GM12878 (cell line): ENCODE data around the gene HHLA2. TPM values are rescaled to one million over a fixed set of nuclear protein-coding genes. Genes with fewer than 3 reads are reported as not detected.

Experiments used
- ATAC-seq: fragments of 200-7000 bp; cut with Tn5 transposase; 3 replicates; pipeline ENCODE4 v1.9.1; 2020; ENCODE audit warnings: mild to moderate bottlenecking, moderate library complexity
- BruUV-seq: library from RNA; stranded (reverse); fragments of 400-500 nt; replicated peaks from 2 replicates; lab custom pipeline; 2021; lab: Mats Ljungman, UMichigan
- CTCF ChIA-PET: fragments of 300-600 bp; sonication (Branson Sonifier 250); formaldehyde crosslinking; extraction: SDS; loops from one replicate; lab custom pipeline; 2021; ENCODE audit warnings: inconsistent platforms; lab: Yijun Ruan, JAX
- POLR2A ChIA-PET: fragments of 350-600 bp; formaldehyde crosslinking; extraction: SDS; loops from one replicate; lab custom pipeline; 2021; ENCODE audit warnings: inconsistent platforms; lab: Charles Lee
- RAD21 ChIA-PET: fragments of 300-600 bp; sonication (Branson Sonifier 250); formaldehyde crosslinking; loops from one replicate; lab custom pipeline; 2023; ENCODE audit warnings: antibody characterized with exemption; ENCODE audit not compliant: unreplicated experiment; lab: Charles Lee
- SMC1A ChIA-PET: fragments of 300-600 bp; sonication (Branson Sonifier 250); formaldehyde crosslinking; loops from one replicate; lab custom pipeline; 2023; ENCODE audit not compliant: unreplicated experiment, uncharacterized antibody; lab: Charles Lee
- DNase-seq: peaks from one replicate; pipeline ENCODE4 v3.0.0-alpha.2; 2011; ENCODE audit warnings: low read depth, low spot score
- FAIRE-seq: peaks from 3 replicates; lab custom pipeline; 2011; peaks lifted over from hg19 to GRCh38; lab: Jason Lieb, UNC
- H2AFZ ChIP-seq: 2 replicates; pipeline ENCODE4 v1.6.0; 2011; ENCODE audit warnings: low read depth, low read length, control low read depth; ENCODE audit not compliant: control insufficient read depth
- H3K27ac ChIP-seq: 2 replicates; pipeline ENCODE4 v1.5.1; 2011; ENCODE audit warnings: control low read depth; ENCODE audit not compliant: control insufficient read depth, insufficient read depth
- H3K27me3 ChIP-seq, 2 experiments: replicated peaks in 1 of 2; 2 replicates each; pipeline versions ENCODE4 v1.6.0 to v1.6.1; 2011; ENCODE audit warnings: low read length in 1 of 2; ENCODE audit not compliant: control insufficient read depth in 2 of 2, insufficient read depth in 2 of 2
- H3K36me3 ChIP-seq, 2 experiments: 2 replicates each; pipeline ENCODE4 v1.5.1; 2011; ENCODE audit warnings: low read length in 1 of 2; ENCODE audit not compliant: control insufficient read depth in 2 of 2, insufficient read depth in 2 of 2
- H3K4me1 ChIP-seq: 2 replicates; pipeline ENCODE4 v1.6.1; 2011; ENCODE audit warnings: mild to moderate bottlenecking, low read length, moderate library complexity, mixed read lengths; ENCODE audit not compliant: control insufficient read depth, insufficient read depth
- H3K4me2 ChIP-seq: 2 replicates; pipeline ENCODE4 v1.6.0; 2011; ENCODE audit warnings: control low read depth; ENCODE audit not compliant: control insufficient read depth, insufficient read depth
- H3K4me3 ChIP-seq: fragments of 200-600 bp; sonication (generic); 2 replicates; pipeline ENCODE4 v1.5.1; 2016
- H3K79me2 ChIP-seq: 2 replicates; pipeline ENCODE4 v1.6.0; 2011; ENCODE audit warnings: low read length; ENCODE audit not compliant: control insufficient read depth, insufficient read depth
- H3K9ac ChIP-seq: 2 replicates; pipeline ENCODE4 v1.8.0; 2011; ENCODE audit warnings: low read length, control low read depth, mixed read lengths; ENCODE audit not compliant: control insufficient read depth, insufficient read depth
- H3K9me3 ChIP-seq: replicated peaks from 3 replicates; pipeline ENCODE4 v1.5.1; 2011; ENCODE audit warnings: mild to moderate bottlenecking, low read length; ENCODE audit not compliant: control insufficient read depth, insufficient read depth
- H4K20me1 ChIP-seq: 2 replicates; pipeline ENCODE4 v1.6.0; 2011; ENCODE audit not compliant: control insufficient read depth, insufficient read depth
- ASH2L ChIP-seq: fragments of 300-600, 200-600 bp; sonication (generic); IDR thresholded peaks from 2 replicates; pipeline ENCODE4 v1.6.1; 2017; ENCODE audit warnings: low read depth, mild to moderate bottlenecking, borderline replicate concordance
- CEBPZ ChIP-seq: fragments of 150-350 bp; IDR thresholded peaks from 2 replicates; pipeline ENCODE4 v1.6.1; 2016; ENCODE audit warnings: low read depth, low read length
- CHD2 ChIP-seq: IDR thresholded peaks from 2 replicates; pipeline ENCODE4 v1.6.1; 2011; ENCODE audit warnings: low read depth, low read length, improper control_type of control experiment, borderline replicate concordance
- DPF2 ChIP-seq: fragments of 450-650 bp; IDR thresholded peaks from 2 replicates; pipeline ENCODE4 v1.6.1; 2017; ENCODE audit warnings: mild to moderate bottlenecking
- ETV6 ChIP-seq, 2 experiments: fragments of 450-650 bp in 1 of 2; IDR thresholded peaks in 1 of 2; conservative IDR thresholded peaks in 1 of 2; 2 replicates each; pipeline ENCODE4 v1.6.1; 2014; ENCODE audit warnings: antibody characterized with exemption in 1 of 2, borderline replicate concordance in 1 of 2, low read depth in 1 of 2, mild to moderate bottlenecking in 1 of 2, moderate library complexity in 1 of 2
- FOXM1 ChIP-seq: IDR thresholded peaks from 2 replicates; pipeline ENCODE4 v1.6.1; 2012; ENCODE audit warnings: low read depth, mild to moderate bottlenecking, inconsistent platforms, low read length, moderate library complexity
- HDGF ChIP-seq: fragments of 450-650 bp; IDR thresholded peaks from 2 replicates; pipeline ENCODE4 v1.6.1; 2016; ENCODE audit warnings: antibody characterized with exemption
- JUNB ChIP-seq: IDR thresholded peaks from 2 replicates; pipeline ENCODE4 v1.6.1; 2016; ENCODE audit warnings: antibody characterized with exemption, mild to moderate bottlenecking
- KAT2A ChIP-seq: conservative IDR thresholded peaks from 2 replicates; pipeline ENCODE4 v1.6.1; 2011; ENCODE audit warnings: low read depth, low read length; ENCODE audit not compliant: control insufficient read depth
- MYC ChIP-seq: IDR thresholded peaks from 2 replicates; pipeline ENCODE4 v1.6.1; 2011; ENCODE audit warnings: mild to moderate bottlenecking, low read length, moderate library complexity, inconsistent platforms; ENCODE audit not compliant: insufficient read depth, insufficient replicate concordance, insufficient read length, severe bottlenecking
- NFYA ChIP-seq: IDR thresholded peaks from 2 replicates; pipeline ENCODE4 v1.6.1; 2011; ENCODE audit warnings: low read depth, mild to moderate bottlenecking, low read length, improper control_type of control experiment, borderline replicate concordance
- POLR2A ChIP-seq: IDR thresholded peaks from 2 replicates; pipeline ENCODE4 v1.6.1; 2011; ENCODE audit warnings: low read depth, mild to moderate bottlenecking, low read length
- RFX5 ChIP-seq: IDR thresholded peaks from 2 replicates; pipeline ENCODE4 v1.6.1; 2011; ENCODE audit warnings: low read depth, low read length, improper control_type of control experiment
- SMAD1 ChIP-seq: fragments of 450-650 bp; IDR thresholded peaks from 2 replicates; pipeline ENCODE4 v1.6.1; 2018; ENCODE audit warnings: mild to moderate bottlenecking, low read depth; ENCODE audit not compliant: partially characterized antibody
- TAF1 ChIP-seq: IDR thresholded peaks from 2 replicates; pipeline ENCODE4 v1.6.1; 2011; ENCODE audit warnings: mild to moderate bottlenecking, low read depth, low read length, borderline replicate concordance
- TCF7 ChIP-seq: IDR thresholded peaks from 2 replicates; pipeline ENCODE4 v1.6.1; 2014; ENCODE audit warnings: antibody characterized with exemption, borderline replicate concordance
- WGBS: methylation state at CpG from one replicate; pipeline ENCODE4 v1.1.6; 2016; ENCODE audit warnings: low lambda C conversion rate; ENCODE audit not compliant: insufficient replicate concordance, insufficient coverage; ENCODE audit errors: missing lambda C conversion rate; 5-methylcytosine and 5-hydroxymethylcytosine counted together
- in situ Hi-C: fragments of 300-500 bp; cut with MboI; formaldehyde crosslinking; loops from 9 replicates; pipeline ENCODE4 v1.14.3; 2018; ENCODE audit warnings: mixed read lengths
- intact Hi-C: fragments of 100-400 bp; cut with micrococcal nuclease; formaldehyde crosslinking; loops from one replicate; pipeline ENCODE4 v1.14.2; 2022; ENCODE audit not compliant: unreplicated experiment
- polyA plus RNA-seq, 11 experiments: library from polyadenylated mRNA; depleted of rRNA in 4 of 11; unstranded in 6 of 11; stranded (reverse) in 5 of 11; fragments of >200 nt; fragmentation: Nextera tagmentation in 4 of 11; fragmentation: Illumina TruSeq in 1 of 11; extraction: Ambion mirVana in 4 of 11; extraction: Trizol in 1 of 11; gene quantifications; 1 replicate in 1 of 11; 2 replicates in 10 of 11; pipeline versions ENCODE4 v1.2.1 to v1.2.3, GENCODE V29; 2011 to 2016; ENCODE audit warnings: inconsistent platforms in 2 of 11, missing spikeins in 2 of 11, low read depth in 1 of 11
- total RNA-seq, 4 experiments: library from RNA; depleted of rRNA in 3 of 4; stranded (reverse); fragments of >200 nt in 3 of 4; fragmentation: Illumina TruSeq in 1 of 4; extraction: Trizol in 1 of 4; gene quantifications; 2 replicates each; pipeline versions ENCODE4 v1.2.1 to v1.2.3, GENCODE V29; 2013 to 2021
- TF ChIP-seq, protein P1 (sequence below): fragments of 450-650 bp; IDR thresholded peaks from 2 replicates; pipeline ENCODE4 v1.6.1; 2017; ENCODE audit warnings: antibody characterized with exemption, mild to moderate bottlenecking, moderate library complexity

Gene HHLA2
- total and polyA plus RNA-seq, 10 of the 15 experiments (the other 5 are each of a cell fraction or from before 2014, with no cell fraction given), result 0.11 to 1.3 (median 0.28) TPM; not detected in 1

GRCh38 chr3:108285176-108285575, 11.2 kb upstream of the HHLA2 start:
- no peaks in the 10 kb centered on the region for H3K4me1 ChIP-seq
- no peak overlapping the region for H3K27ac ChIP-seq
- ATAC-seq (no peak), FAIRE-seq (no peak), DNase-seq (no peak)
- intact Hi-C loops (no loop called here), in situ Hi-C loops (no loop called here)
- ChIA-PET POLR2A (no interaction called here), SMC1A (interaction anchor here (0.7 kb wide), 1 partner anchor 33 kb away, joined by 3 read pairs; no protein-coding TSS in a partner anchor), CTCF (no interaction called here), RAD21 (no interaction called here)
- no peaks in the 10 kb centered on the region for H3K27me3 ChIP-seq
- H3K36me3 ChIP-seq, result no peaks in the 10 kb centered on the region
- no peak overlapping the region for H3K4me3 ChIP-seq
- TF ChIP-seq TAF1 (no peak), ETV6 (conservative IDR thresholded peaks at IDR 0.05 in 1 of 2, IDR thresholded peaks at IDR 0.05 in 1 of 2; ENCODE audit: borderline replicate concordance in 1 of 2, low read depth in 1 of 2) (no peak), KAT2A (no peak), ASH2L (no peak), POLR2A (no peak), JUNB (no peak), CEBPZ (no peak), SMAD1 (no peak), NFYA (no peak), DPF2 (no peak), MYC (no peak), HDGF (no peak), RFX5 (no peak), TCF7 (no peak), CHD2 (no peak), FOXM1 (no peak)
- TF ChIP-seq, protein P1, sequence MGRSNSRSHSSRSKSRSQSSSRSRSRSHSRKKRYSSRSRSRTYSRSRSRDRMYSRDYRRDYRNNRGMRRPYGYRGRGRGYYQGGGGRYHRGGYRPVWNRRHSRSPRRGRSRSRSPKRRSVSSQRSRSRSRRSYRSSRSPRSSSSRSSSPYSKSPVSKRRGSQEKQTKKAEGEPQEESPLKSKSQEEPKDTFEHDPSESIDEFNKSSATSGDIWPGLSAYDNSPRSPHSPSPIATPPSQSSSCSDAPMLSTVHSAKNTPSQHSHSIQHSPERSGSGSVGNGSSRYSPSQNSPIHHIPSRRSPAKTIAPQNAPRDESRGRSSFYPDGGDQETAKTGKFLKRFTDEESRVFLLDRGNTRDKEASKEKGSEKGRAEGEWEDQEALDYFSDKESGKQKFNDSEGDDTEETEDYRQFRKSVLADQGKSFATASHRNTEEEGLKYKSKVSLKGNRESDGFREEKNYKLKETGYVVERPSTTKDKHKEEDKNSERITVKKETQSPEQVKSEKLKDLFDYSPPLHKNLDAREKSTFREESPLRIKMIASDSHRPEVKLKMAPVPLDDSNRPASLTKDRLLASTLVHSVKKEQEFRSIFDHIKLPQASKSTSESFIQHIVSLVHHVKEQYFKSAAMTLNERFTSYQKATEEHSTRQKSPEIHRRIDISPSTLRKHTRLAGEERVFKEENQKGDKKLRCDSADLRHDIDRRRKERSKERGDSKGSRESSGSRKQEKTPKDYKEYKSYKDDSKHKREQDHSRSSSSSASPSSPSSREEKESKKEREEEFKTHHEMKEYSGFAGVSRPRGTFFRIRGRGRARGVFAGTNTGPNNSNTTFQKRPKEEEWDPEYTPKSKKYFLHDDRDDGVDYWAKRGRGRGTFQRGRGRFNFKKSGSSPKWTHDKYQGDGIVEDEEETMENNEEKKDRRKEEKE, result no peak
- no peaks in the 10 kb centered on the region for H4K20me1 ChIP-seq
- H3K79me2 ChIP-seq, result no peaks in the 10 kb centered on the region
- 30% methylated on average over 1 of the region's 1 CpG for WGBS
- H3K9ac ChIP-seq, result no peak overlapping the region
- H3K9me3 ChIP-seq, result peaks cover under 1% of the 10 kb centered on the region; the same call in 2 of the 3 replicates
- H2AFZ ChIP-seq, result no peak overlapping the region
- no TSS peak for BruUV-seq
- H3K4me2 ChIP-seq, result no peak overlapping the region
